ENCODE measurements around the gene THSD4. TPM values are rescaled to one million over a fixed set of nuclear protein-coding genes. Genes with fewer than 3 reads are reported as not detected.
"Not testable (repeated sequence)": the region's sequence is repeated elsewhere in the genome, so short reads cannot be mapped to it uniquely, and the experiment has no call there.

The THSD4 gene
- polyA plus RNA-seq, 1 experiment = 18.8 TPM

DNA sequence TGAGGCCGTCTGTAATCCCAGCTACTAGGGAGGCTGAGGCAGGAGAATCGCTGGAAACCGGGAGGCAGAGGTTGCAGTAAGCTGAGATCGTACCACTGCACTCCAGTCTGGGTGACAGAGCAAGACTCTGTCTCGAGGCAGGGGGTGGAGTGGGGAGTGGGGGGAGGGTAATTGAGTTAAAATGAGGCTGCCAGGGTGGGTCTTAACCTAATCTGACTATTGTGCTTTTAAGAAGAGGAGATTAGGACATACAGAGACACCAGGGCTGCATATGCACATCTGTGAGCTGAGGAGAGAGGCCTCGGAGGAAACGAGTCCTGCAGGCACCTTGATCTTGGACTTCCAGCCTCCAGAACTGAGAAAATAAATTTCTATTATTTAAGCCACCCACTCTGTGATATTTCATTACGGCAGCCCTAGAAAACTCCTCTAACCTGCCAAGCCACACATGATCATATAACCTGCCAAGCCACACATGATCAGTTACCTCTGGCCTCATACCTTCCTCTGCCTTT lies 197.0 kb downstream of the THSD4 start:
- ChIA-PET POLR2A (no interaction called here), CTCF (no interaction called here)
- peaks cover 1% of the 10 kb centered on the region; the same call in 1 of the 2 replicates for H3K36me3 ChIP-seq (ENCODE audit: control insufficient read depth, insufficient read depth, low read length)

DNA sequence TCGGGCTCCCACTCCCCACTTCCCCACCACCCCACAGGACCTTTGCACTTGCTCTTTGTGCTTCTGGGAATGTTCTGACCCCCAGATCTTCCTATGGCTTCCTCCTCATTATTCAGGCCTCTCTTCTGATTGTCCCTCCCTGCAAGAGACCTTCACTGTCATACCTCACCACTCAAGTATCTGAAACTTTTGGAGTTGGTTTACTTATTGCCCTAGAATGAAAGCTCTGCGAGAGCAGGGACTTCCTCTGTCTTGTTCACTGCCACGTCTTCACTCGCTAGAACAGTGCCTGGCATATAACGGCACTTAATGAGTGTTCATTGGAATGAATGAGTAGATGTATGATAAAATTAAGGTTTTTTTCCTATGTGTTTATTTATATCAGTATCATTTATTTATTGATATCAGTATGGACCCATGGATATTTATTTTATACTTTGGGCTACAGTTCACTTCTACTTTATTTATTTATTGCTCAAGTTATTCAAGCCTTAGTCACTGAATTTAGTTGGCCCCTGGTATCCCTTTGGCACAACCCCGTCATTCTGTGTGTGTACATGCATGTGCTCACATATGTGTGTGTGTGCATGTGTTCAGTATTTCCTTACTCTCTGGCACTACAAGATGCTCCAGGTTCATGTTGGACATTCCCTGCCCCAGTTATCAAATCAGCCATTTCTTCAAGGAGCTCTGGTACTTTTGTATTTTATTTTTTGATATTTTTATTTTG lies 197.6 kb downstream of the THSD4 start:
- Histone ChIP-seq H3K4me3 (ENCODE audit: low read depth, low read length) (no peak overlapping the region), H3K27me3 (ENCODE audit: control insufficient read depth, insufficient read depth, low read length) (no peaks in the 10 kb centered on the region), H3K36me3 (ENCODE audit: control insufficient read depth, insufficient read depth, low read length) (peaks cover 1% of the 10 kb centered on the region; the same call in 1 of the 2 replicates)
- POLR2A ChIA-PET = no interaction called here
- CTCF ChIA-PET = interaction anchor here (0.6 to 2.2 kb wide), 2 partner anchors 11 to 127 kb away, joined by 3 to 7 read pairs; no protein-coding TSS in a partner anchor
- TF ChIP-seq, protein P1, sequence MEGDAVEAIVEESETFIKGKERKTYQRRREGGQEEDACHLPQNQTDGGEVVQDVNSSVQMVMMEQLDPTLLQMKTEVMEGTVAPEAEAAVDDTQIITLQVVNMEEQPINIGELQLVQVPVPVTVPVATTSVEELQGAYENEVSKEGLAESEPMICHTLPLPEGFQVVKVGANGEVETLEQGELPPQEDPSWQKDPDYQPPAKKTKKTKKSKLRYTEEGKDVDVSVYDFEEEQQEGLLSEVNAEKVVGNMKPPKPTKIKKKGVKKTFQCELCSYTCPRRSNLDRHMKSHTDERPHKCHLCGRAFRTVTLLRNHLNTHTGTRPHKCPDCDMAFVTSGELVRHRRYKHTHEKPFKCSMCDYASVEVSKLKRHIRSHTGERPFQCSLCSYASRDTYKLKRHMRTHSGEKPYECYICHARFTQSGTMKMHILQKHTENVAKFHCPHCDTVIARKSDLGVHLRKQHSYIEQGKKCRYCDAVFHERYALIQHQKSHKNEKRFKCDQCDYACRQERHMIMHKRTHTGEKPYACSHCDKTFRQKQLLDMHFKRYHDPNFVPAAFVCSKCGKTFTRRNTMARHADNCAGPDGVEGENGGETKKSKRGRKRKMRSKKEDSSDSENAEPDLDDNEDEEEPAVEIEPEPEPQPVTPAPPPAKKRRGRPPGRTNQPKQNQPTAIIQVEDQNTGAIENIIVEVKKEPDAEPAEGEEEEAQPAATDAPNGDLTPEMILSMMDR (IDR thresholded peaks at IDR 0.05; ENCODE audit: insufficient read depth, low read depth, low read length) = no peak
- no peak for DNase-seq (ENCODE audit: low read depth)

More for the DNA sequence above, 197.0 kb downstream of the THSD4 start:
- no peak for DNase-seq (ENCODE audit: low read depth)
- no peaks in the 10 kb centered on the region for H3K27me3 ChIP-seq (ENCODE audit: control insufficient read depth, insufficient read depth, low read length)
- TF ChIP-seq, protein P1 (IDR thresholded peaks at IDR 0.05; ENCODE audit: insufficient read depth, low read depth, low read length) = no peak
- H3K4me3 ChIP-seq (ENCODE audit: low read depth, low read length) = no peak overlapping the region

DNA sequence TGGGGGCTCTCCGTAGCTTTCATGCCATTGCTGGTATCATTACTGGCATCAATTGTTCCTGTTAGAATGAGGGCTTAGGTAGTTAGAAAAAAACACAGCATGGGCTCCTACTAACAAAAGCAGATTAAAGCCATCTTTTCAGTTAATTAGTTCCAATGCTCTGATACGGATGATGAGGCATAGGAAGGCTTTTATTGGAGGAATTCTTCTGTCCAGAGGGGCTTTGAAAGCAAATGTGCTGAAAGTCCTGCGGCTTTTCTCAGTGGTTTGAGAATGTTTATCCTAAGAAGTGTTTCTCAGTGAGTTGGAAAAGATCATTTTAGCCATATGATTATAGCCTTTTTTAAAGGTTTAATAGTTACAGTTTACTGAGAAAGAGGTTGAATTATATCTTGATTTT lies 198.5 kb downstream of the THSD4 start:
- no peaks in the 10 kb centered on the region for H3K27me3 ChIP-seq (ENCODE audit: control insufficient read depth, insufficient read depth, low read length)
- TF ChIP-seq, protein P1 (IDR thresholded peaks at IDR 0.05; ENCODE audit: insufficient read depth, low read depth, low read length) = no peak
- H3K4me3 ChIP-seq (ENCODE audit: low read depth, low read length) = no peak overlapping the region
- ChIA-PET POLR2A (no interaction called here), CTCF (interaction anchor here (2.2 kb wide), 1 partner anchor 10 kb away, joined by 7 read pairs; no protein-coding TSS in a partner anchor)
- H3K36me3 ChIP-seq (ENCODE audit: control insufficient read depth, insufficient read depth, low read length) = peaks cover 1% of the 10 kb centered on the region; the same call in 1 of the 2 replicates
- peak; percentile 71 for DNase-seq (ENCODE audit: low read depth)

DNA sequence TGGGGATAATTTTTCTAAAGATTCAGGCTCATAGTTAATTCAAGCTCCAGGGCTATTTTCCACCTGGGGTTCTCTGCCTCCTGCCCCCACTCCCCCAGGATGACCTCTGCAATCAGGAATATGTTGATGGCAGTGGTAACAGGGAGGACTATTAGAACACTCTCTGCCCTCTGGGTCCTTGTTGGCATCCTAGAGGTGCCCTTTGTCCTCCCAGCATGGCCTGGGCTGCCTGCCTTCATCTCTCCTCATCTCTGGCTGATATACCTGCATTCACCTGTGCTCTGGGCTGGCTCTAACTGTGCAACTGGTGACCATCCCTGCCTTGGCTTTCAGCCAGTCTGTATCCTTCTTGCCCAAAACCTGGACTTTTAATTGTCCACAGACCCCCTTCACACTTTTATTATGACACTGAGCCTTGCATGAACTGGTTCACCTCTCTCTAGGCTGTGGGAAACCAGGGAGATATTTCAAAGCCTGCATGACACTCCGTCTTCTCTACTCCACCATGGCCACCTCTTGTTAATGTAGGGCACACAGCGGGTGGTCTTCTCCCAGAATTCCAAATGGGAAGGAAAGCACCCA lies 199.8 kb downstream of the THSD4 start:
- TF ChIP-seq, protein P1 (IDR thresholded peaks at IDR 0.05; ENCODE audit: insufficient read depth, low read depth, low read length) = no peak
- Histone ChIP-seq H3K36me3 (ENCODE audit: control insufficient read depth, insufficient read depth, low read length) (peaks cover 1% of the 10 kb centered on the region; the same call in 1 of the 2 replicates), H3K4me3 (ENCODE audit: low read depth, low read length) (no peak overlapping the region), H3K27me3 (ENCODE audit: control insufficient read depth, insufficient read depth, low read length) (no peaks in the 10 kb centered on the region)
- CTCF ChIA-PET = interaction anchor here (2.2 kb wide), 1 partner anchor 9 kb away, joined by 7 read pairs; no protein-coding TSS in a partner anchor
- no peak for DNase-seq (ENCODE audit: low read depth)
- POLR2A ChIA-PET = no interaction called here

DNA sequence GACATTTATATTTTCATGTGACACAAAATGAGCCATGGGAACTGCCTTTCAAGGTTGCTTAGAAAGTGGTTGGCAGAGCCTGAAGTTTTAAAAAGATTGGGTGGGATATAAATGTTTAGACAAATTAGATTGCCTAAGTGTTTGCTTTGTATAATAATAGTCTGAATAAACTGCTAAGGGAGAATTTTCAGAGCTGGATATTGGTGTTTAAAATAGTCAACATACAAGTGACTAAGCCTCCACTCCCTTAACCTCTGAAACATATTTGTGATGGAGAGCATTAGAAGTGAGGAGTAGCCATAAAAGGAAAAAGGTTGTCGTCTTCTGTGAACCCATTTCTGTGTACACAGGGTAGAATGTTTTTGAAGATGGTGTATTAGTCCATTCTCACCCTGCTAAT lies 201.6 kb downstream of the THSD4 start:
- Histone ChIP-seq H3K36me3 (ENCODE audit: control insufficient read depth, insufficient read depth, low read length) (peaks cover 1% of the 10 kb centered on the region; the same call in 1 of the 2 replicates), H3K27me3 (ENCODE audit: control insufficient read depth, insufficient read depth, low read length) (no peaks in the 10 kb centered on the region), H3K4me3 (ENCODE audit: low read depth, low read length) (no peak overlapping the region)
- ChIA-PET CTCF (interaction anchor here (0.7 kb wide), 1 partner anchor 14 kb away, joined by 3 read pairs; no protein-coding TSS in a partner anchor), POLR2A (no interaction called here)
- DNase-seq (ENCODE audit: low read depth) = no peak
- TF ChIP-seq, protein P1 (IDR thresholded peaks at IDR 0.05; ENCODE audit: insufficient read depth, low read depth, low read length) = no peak

DNA sequence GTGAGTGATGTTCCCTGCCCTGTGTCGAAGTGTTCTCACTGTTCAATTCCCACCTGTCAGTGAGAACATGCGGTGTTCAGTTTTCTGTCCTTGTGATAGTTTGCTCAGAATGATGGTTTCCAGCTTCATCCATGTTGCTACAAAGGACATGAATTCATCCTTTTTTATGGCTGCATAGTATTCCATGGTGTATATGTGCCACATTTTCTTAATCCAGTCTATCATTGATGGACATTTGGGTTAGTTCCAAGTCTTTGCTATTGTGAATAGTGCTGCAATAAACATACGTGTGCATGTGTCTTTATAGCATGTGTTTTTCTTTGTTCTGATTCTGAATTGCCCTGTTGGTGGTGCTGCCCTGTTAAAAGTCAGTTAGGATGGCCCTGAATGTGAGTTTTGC lies 204.2 kb downstream of the THSD4 start:
- H3K27me3 ChIP-seq (ENCODE audit: control insufficient read depth, insufficient read depth, low read length); DNase-seq (ENCODE audit: low read depth); H3K36me3 ChIP-seq (ENCODE audit: control insufficient read depth, insufficient read depth, low read length); CTCF ChIA-PET; POLR2A ChIA-PET; H3K4me3 ChIP-seq (ENCODE audit: low read depth, low read length): not testable (repeated sequence)

Measured in BJ (cell line).